VCaP (cell line): ENCODE data around the gene ANP32E.

Source experiments
- H3K27ac ChIP-seq: fragments of 450-650 bp; 2 replicates; pipeline ENCODE4 v1.5.1; 2017
- TF ChIP-seq, protein P1 (sequence below): fragments of 450-650 bp; conservative IDR thresholded peaks from 2 replicates; pipeline ENCODE4 v1.5.1; 2017; ENCODE audit warnings: mild to moderate bottlenecking, moderate library complexity

The ANP32E gene

DNA sequence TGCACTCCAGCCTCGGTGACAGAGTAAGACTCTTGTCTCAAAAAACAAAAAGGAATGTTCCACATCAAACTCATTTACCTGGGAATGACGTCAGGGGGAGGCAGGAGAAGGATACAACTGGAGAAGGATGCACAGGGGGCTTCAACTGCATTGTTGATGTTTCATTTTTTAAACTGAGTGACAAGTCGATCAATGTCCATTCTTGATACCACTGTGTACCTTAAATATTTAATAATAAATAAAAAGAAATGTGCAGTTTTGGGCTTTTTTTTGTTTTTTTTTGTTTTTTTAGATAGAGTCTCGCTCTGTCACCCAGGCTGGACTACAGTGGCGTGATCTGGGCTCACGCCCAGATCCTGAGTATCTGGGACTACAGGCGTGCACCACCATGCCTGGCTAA lies 50.4 kb downstream of the ANP32E start:
- no peak overlapping the region for H3K27ac ChIP-seq
- TF ChIP-seq, protein P1, sequence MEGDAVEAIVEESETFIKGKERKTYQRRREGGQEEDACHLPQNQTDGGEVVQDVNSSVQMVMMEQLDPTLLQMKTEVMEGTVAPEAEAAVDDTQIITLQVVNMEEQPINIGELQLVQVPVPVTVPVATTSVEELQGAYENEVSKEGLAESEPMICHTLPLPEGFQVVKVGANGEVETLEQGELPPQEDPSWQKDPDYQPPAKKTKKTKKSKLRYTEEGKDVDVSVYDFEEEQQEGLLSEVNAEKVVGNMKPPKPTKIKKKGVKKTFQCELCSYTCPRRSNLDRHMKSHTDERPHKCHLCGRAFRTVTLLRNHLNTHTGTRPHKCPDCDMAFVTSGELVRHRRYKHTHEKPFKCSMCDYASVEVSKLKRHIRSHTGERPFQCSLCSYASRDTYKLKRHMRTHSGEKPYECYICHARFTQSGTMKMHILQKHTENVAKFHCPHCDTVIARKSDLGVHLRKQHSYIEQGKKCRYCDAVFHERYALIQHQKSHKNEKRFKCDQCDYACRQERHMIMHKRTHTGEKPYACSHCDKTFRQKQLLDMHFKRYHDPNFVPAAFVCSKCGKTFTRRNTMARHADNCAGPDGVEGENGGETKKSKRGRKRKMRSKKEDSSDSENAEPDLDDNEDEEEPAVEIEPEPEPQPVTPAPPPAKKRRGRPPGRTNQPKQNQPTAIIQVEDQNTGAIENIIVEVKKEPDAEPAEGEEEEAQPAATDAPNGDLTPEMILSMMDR: no peak

GRCh38 chr1:150183061-150183460 lies 52.9 kb downstream of the ANP32E start:
- H3K27ac ChIP-seq: no peak overlapping the region

GRCh38 chr1:150182247-150182646 lies 53.7 kb downstream of the ANP32E start:
- no peak overlapping the region for H3K27ac ChIP-seq
- TF ChIP-seq, protein P1: no peak

More at GRCh38 chr1:150183061-150183460, 52.9 kb downstream of the ANP32E start:
- TF ChIP-seq, protein P1: no peak

DNA sequence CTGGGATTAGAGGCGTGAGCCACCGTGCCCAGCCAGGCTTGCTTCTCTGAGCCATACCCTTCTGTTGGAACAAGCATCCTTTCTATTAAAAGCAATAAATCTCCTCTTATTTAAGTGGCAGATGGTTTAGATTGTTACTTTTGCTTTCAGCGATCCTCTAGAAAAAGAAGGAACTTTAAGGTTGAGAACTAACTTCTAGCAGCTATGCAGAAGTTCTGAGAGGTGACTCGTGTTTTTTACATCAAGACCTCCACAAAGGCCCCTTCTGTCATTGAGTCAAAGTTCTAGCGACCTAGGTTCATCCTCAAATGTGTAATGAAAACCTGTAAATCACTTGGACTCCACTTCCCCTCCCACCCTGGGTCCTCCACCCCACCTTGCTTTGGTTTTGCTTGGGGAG lies 55.4 kb downstream of the ANP32E start:
- H3K27ac ChIP-seq: no peak overlapping the region
- TF ChIP-seq, protein P1: no peak

DNA sequence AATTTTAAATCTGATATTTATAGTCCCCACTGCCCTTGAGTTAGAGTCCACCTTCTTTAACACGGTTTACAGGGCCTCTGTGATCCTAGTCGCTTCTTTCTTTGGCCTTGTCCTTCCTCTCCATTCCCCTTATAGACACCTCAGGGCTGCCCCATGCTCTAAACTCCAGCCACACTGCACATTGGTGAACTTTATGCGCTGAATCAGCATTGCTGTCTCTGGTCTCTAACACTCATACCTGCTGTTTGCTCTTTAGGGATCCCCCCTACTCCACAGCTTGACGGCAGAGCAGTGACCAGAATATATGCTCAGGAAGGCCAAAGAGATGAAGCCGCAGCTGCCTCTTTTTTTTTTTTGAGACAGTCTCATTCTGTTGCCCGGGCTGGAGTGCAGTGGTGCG lies 56.0 kb downstream of the ANP32E start:
- no peak overlapping the region for H3K27ac ChIP-seq
- TF ChIP-seq, protein P1: no peak

GRCh38 chr1:150178548-150178947 lies 57.4 kb downstream of the ANP32E start:
- TF ChIP-seq, protein P1: no peak
- no peak overlapping the region for H3K27ac ChIP-seq

GRCh38 chr1:150176593-150176992 lies 59.3 kb downstream of the ANP32E start:
- TF ChIP-seq, protein P1: no peak
- H3K27ac ChIP-seq: no peak overlapping the region

- H3K27ac ChIP-seq: no peak overlapping the region
- TF ChIP-seq, protein P1: no peak
These were observed 62.7 kb downstream of the ANP32E start for GRCh38 chr1:150173141-150173585.
